ENCODE measurements around the gene GOLGA6B.

GOLGA6B gene

GRCh38 chr15:72671525-72671924, 17.0 kb downstream of the GOLGA6B start:
- no peak overlapping the region for H2AFZ ChIP-seq (ENCODE audit: low read depth, low read length)
- no peaks in the 10 kb centered on the region for H3K36me3 ChIP-seq (ENCODE audit: insufficient read depth, low read length)
- H3K4me2 ChIP-seq (ENCODE audit: insufficient read depth, low read length): no peak overlapping the region
- DNase-seq: no peak
- H3K27ac ChIP-seq (ENCODE audit: low read length): no peak overlapping the region
- H3K79me2 ChIP-seq (ENCODE audit: insufficient read depth, low read length): no peaks in the 10 kb centered on the region
- TF ChIP-seq CTCF (IDR thresholded peaks at IDR 0.05; ENCODE audit: borderline replicate concordance, extremely low read depth, low read length, poor library complexity, severe bottlenecking) (no peak), EZH2 (IDR thresholded peaks at IDR 0.05; ENCODE audit: borderline replicate concordance, low read depth, low read length, severe bottlenecking) (no peak)
- no peak overlapping the region for H3K9ac ChIP-seq (ENCODE audit: low read depth, low read length)
- H3K9me3 ChIP-seq (ENCODE audit: insufficient read depth, low read length, severe bottlenecking): no peaks in the 10 kb centered on the region
- H3K27me3 ChIP-seq (ENCODE audit: insufficient read depth, low read length, poor library complexity): peaks cover 2% of the 10 kb centered on the region
- H3K4me3 ChIP-seq (ENCODE audit: low read depth in 1 of 2, low read length in 2 of 2): no peak overlapping the region
- H4K20me1 ChIP-seq (ENCODE audit: insufficient read depth, low read length): no peaks in the 10 kb centered on the region
- no peak for ATAC-seq (ENCODE audit: insufficient read depth, low read depth)
- no peaks in the 10 kb centered on the region for H3K4me1 ChIP-seq (ENCODE audit: insufficient read depth, low read length)

DNA sequence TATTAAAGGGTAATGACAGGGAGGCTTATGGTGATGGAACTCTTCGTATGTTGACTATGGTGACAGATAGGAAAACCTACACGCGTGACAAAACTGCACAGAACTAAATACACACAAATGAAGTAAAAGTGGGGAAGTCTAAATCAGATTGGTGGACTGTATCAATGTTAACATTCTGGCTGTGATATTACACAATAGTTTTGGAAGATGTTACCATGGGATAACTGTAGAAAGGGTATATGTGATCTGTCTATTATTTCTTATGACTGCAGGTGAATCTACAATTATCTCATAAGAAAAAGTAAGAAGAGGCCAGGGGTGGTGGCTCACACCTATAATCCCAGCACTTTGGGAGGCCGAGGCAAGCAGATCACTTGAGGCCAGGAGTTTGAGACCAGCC, 22.3 kb downstream of the GOLGA6B start:
- ATAC-seq (ENCODE audit: insufficient read depth, low read depth) (no peak), DNase-seq (no peak)
- Histone ChIP-seq H3K27me3 (ENCODE audit: insufficient read depth, low read length, poor library complexity) (peaks cover 15% of the 10 kb centered on the region), H3K9ac (ENCODE audit: low read depth, low read length) (no peak overlapping the region), H3K9me3 (ENCODE audit: insufficient read depth, low read length, severe bottlenecking) (no peaks in the 10 kb centered on the region), H4K20me1 (ENCODE audit: insufficient read depth, low read length) (no peaks in the 10 kb centered on the region), H3K79me2 (ENCODE audit: insufficient read depth, low read length) (no peaks in the 10 kb centered on the region), H3K27ac (ENCODE audit: low read length) (no peak overlapping the region), H3K36me3 (ENCODE audit: insufficient read depth, low read length) (no peaks in the 10 kb centered on the region), H3K4me3 (ENCODE audit: low read depth in 1 of 2, low read length in 2 of 2) (no peak overlapping the region), H2AFZ (ENCODE audit: low read depth, low read length) (no peak overlapping the region), H3K4me1 (ENCODE audit: insufficient read depth, low read length) (no peaks in the 10 kb centered on the region), H3K4me2 (ENCODE audit: insufficient read depth, low read length) (no peak overlapping the region)
- TF ChIP-seq EZH2 (IDR thresholded peaks at IDR 0.05; ENCODE audit: borderline replicate concordance, low read depth, low read length, severe bottlenecking) (no peak), CTCF (IDR thresholded peaks at IDR 0.05; ENCODE audit: borderline replicate concordance, extremely low read depth, low read length, poor library complexity, severe bottlenecking) (no peak)

DNA sequence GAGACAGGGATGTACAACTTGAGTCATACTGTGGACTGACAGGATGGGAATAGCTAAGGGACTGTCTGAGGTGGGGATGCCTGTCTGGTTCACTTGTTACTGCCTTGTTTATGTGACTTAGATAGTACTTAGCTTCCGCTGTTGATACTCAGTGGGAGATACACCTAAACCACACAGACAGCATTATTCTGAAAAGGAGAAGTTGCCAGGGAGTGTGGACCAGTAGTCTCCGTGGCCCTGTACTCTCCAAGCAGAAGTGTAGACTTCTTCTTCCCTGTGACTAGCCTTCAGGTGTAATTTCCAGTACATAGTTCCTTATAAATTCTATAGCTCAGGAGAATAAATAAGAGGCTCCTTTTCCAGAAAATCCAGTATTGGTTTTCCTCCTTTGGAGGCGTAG, 26.4 kb downstream of the GOLGA6B start:
- Histone ChIP-seq H3K36me3 (ENCODE audit: insufficient read depth, low read length) (no peaks in the 10 kb centered on the region), H3K27ac (ENCODE audit: low read length) (no peak overlapping the region), H3K27me3 (ENCODE audit: insufficient read depth, low read length, poor library complexity) (peaks cover 12% of the 10 kb centered on the region), H2AFZ (ENCODE audit: low read depth, low read length) (no peak overlapping the region), H3K4me3 (ENCODE audit: low read depth in 1 of 2, low read length in 2 of 2) (no peak overlapping the region), H4K20me1 (ENCODE audit: insufficient read depth, low read length) (no peaks in the 10 kb centered on the region), H3K9me3 (ENCODE audit: insufficient read depth, low read length, severe bottlenecking) (no peaks in the 10 kb centered on the region), H3K4me1 (ENCODE audit: insufficient read depth, low read length) (peaks cover 11% of the 10 kb centered on the region), H3K79me2 (ENCODE audit: insufficient read depth, low read length) (no peaks in the 10 kb centered on the region), H3K4me2 (ENCODE audit: insufficient read depth, low read length) (no peak overlapping the region), H3K9ac (ENCODE audit: low read depth, low read length) (no peak overlapping the region)
- ATAC-seq (ENCODE audit: insufficient read depth, low read depth) (no peak), DNase-seq (no peak)
- TF ChIP-seq CTCF (IDR thresholded peaks at IDR 0.05; ENCODE audit: borderline replicate concordance, extremely low read depth, low read length, poor library complexity, severe bottlenecking): no peak
- TF ChIP-seq EZH2 (IDR thresholded peaks at IDR 0.05; ENCODE audit: borderline replicate concordance, low read depth, low read length, severe bottlenecking): no peak

DNA sequence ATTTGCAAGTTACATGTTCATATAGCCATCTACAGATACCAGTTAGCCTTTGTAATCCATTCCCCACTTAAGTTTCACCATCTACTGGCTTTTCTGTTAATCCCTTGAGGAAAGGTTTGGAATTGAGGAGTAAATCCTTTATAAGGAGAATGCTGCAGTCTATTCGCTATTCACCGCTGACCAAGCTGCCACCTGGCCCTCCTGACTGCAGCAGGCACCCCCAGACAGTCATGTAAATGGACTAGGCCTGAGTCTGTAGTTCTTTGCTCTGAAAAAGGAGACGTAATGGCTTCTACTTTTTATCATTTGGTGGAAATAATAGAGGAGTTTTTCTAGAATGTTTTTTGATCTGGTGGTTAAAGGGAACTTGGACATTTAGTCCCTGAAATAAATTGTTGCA, 28.3 kb downstream of the GOLGA6B start:
- Histone ChIP-seq H3K27me3 (ENCODE audit: insufficient read depth, low read length, poor library complexity) (peaks cover 9% of the 10 kb centered on the region), H3K9ac (ENCODE audit: low read depth, low read length) (no peak overlapping the region), H3K36me3 (ENCODE audit: insufficient read depth, low read length) (no peaks in the 10 kb centered on the region), H3K4me1 (ENCODE audit: insufficient read depth, low read length) (peaks cover 21% of the 10 kb centered on the region), H2AFZ (ENCODE audit: low read depth, low read length) (no peak overlapping the region), H3K4me2 (ENCODE audit: insufficient read depth, low read length) (no peak overlapping the region), H3K27ac (ENCODE audit: low read length) (no peak overlapping the region), H4K20me1 (ENCODE audit: insufficient read depth, low read length) (no peaks in the 10 kb centered on the region), H3K79me2 (ENCODE audit: insufficient read depth, low read length) (no peaks in the 10 kb centered on the region; the same call in 1 of the 2 replicates), H3K4me3 (ENCODE audit: low read depth in 1 of 2, low read length in 2 of 2) (no peak overlapping the region), H3K9me3 (ENCODE audit: insufficient read depth, low read length, severe bottlenecking) (no peaks in the 10 kb centered on the region)
- no peak for DNase-seq
- ATAC-seq (ENCODE audit: insufficient read depth, low read depth): no peak
- TF ChIP-seq EZH2 (IDR thresholded peaks at IDR 0.05; ENCODE audit: borderline replicate concordance, low read depth, low read length, severe bottlenecking): no peak
- no peak for TF ChIP-seq CTCF (IDR thresholded peaks at IDR 0.05; ENCODE audit: borderline replicate concordance, extremely low read depth, low read length, poor library complexity, severe bottlenecking)

Measured in DND-41 (cell line).